ENCODE results near the gene SGPP1.

SGPP1 gene

DNA sequence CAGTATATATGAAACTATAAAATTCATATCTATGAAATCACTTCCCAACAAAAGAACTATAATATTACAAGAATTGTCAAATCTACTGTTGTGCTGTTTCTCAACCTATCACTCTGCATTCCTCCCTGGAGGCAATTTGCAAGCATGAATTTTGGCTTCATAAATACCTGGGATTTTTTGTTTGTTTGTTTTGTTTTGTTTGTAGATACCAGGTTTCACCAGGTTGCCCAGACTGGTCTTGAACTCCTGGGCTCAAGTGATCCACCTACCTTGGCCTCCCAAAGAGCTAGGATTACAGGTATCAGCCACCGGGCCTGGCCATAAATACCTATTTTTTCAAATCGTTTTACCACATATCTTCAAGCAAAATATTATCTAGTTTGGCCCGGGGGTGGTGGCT is 38.7 kb downstream of the SGPP1 start:
- no peak overlapping the region for H3K4me3 ChIP-seq (replicated peaks; ENCODE audit: insufficient read depth, low read length)
- TF ChIP-seq SPI1 (IDR thresholded peaks at IDR 0.05; ENCODE audit: borderline replicate concordance, low read depth) (no peak), POLR2AphosphoS5 (IDR thresholded peaks at IDR 0.05; ENCODE audit: low read depth) (no peak), GABPA (IDR thresholded peaks at IDR 0.05; ENCODE audit: low read depth) (no peak)
- TF ChIP-seq, protein P1, sequence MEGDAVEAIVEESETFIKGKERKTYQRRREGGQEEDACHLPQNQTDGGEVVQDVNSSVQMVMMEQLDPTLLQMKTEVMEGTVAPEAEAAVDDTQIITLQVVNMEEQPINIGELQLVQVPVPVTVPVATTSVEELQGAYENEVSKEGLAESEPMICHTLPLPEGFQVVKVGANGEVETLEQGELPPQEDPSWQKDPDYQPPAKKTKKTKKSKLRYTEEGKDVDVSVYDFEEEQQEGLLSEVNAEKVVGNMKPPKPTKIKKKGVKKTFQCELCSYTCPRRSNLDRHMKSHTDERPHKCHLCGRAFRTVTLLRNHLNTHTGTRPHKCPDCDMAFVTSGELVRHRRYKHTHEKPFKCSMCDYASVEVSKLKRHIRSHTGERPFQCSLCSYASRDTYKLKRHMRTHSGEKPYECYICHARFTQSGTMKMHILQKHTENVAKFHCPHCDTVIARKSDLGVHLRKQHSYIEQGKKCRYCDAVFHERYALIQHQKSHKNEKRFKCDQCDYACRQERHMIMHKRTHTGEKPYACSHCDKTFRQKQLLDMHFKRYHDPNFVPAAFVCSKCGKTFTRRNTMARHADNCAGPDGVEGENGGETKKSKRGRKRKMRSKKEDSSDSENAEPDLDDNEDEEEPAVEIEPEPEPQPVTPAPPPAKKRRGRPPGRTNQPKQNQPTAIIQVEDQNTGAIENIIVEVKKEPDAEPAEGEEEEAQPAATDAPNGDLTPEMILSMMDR (IDR thresholded peaks at IDR 0.05; ENCODE audit: insufficient read depth, low read length) = no peak
- TF ChIP-seq, protein P2, sequence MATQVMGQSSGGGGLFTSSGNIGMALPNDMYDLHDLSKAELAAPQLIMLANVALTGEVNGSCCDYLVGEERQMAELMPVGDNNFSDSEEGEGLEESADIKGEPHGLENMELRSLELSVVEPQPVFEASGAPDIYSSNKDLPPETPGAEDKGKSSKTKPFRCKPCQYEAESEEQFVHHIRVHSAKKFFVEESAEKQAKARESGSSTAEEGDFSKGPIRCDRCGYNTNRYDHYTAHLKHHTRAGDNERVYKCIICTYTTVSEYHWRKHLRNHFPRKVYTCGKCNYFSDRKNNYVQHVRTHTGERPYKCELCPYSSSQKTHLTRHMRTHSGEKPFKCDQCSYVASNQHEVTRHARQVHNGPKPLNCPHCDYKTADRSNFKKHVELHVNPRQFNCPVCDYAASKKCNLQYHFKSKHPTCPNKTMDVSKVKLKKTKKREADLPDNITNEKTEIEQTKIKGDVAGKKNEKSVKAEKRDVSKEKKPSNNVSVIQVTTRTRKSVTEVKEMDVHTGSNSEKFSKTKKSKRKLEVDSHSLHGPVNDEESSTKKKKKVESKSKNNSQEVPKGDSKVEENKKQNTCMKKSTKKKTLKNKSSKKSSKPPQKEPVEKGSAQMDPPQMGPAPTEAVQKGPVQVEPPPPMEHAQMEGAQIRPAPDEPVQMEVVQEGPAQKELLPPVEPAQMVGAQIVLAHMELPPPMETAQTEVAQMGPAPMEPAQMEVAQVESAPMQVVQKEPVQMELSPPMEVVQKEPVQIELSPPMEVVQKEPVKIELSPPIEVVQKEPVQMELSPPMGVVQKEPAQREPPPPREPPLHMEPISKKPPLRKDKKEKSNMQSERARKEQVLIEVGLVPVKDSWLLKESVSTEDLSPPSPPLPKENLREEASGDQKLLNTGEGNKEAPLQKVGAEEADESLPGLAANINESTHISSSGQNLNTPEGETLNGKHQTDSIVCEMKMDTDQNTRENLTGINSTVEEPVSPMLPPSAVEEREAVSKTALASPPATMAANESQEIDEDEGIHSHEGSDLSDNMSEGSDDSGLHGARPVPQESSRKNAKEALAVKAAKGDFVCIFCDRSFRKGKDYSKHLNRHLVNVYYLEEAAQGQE (IDR thresholded peaks at IDR 0.05; ENCODE audit: insufficient replicate concordance, low read depth) = no peak
- no peaks in the 10 kb centered on the region for H3K27me3 ChIP-seq (ENCODE audit: insufficient read depth, poor library complexity, severe bottlenecking)
- no peak overlapping the region for H3K27ac ChIP-seq (replicated peaks)
- DNase-seq (ENCODE audit: low read depth in 1 of 2, low spot score in 1 of 2) = no peak

DNA sequence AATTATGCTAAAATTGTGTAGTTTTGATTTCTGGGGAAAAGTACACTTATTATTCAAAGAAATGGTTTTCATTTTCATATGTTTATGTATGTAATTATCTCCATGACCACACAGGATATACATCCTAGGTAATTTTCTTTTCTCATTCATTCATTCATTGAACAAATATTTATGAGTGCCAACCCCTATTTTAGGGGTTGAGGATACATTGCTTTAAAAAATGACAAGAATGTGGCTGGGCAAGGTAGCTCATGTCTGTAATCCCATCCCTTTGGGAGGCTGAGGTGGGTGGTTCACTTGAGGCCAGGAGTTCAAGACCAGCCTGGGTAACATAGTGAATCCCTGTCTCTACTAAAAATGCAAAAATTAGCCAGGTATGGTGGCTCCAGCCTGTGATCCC is 40.9 kb downstream of the SGPP1 start:
- Histone ChIP-seq H3K27me3 (ENCODE audit: insufficient read depth, poor library complexity, severe bottlenecking) (no peaks in the 10 kb centered on the region), H3K4me3 (replicated peaks; ENCODE audit: insufficient read depth, low read length) (no peak overlapping the region), H3K27ac (replicated peaks) (no peak overlapping the region)
- DNase-seq (ENCODE audit: low read depth in 1 of 2, low spot score in 1 of 2) = no peak
- TF ChIP-seq, protein P1 (IDR thresholded peaks at IDR 0.05; ENCODE audit: insufficient read depth, low read length) = no peak
- TF ChIP-seq, protein P2 (IDR thresholded peaks at IDR 0.05; ENCODE audit: insufficient replicate concordance, low read depth) = no peak
- TF ChIP-seq POLR2AphosphoS5 (IDR thresholded peaks at IDR 0.05; ENCODE audit: low read depth) = no peak
- TF ChIP-seq SPI1 (IDR thresholded peaks at IDR 0.05; ENCODE audit: borderline replicate concordance, low read depth) = no peak
- no peak for TF ChIP-seq GABPA (IDR thresholded peaks at IDR 0.05; ENCODE audit: low read depth)

DNA sequence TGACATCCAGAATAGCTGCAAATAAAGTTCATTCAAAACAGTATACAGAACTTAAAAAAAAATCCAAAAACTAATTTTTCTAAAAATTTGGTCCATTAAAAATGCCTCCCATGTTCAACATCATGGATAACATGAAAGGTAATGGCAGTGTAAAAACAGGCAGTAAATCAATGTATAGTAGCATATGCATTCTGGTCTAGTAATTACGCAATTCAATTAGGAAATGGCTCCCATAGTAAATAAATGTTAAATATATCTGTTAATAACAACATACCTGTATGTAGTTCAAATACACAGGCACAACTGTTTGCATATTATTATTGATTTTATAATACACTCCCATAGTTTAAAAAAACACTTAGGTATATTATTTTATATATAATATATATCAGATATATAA is 42.5 kb downstream of the SGPP1 start:
- Histone ChIP-seq H3K27ac (replicated peaks) (no peak overlapping the region), H3K27me3 (ENCODE audit: insufficient read depth, poor library complexity, severe bottlenecking) (no peaks in the 10 kb centered on the region), H3K4me3 (replicated peaks; ENCODE audit: insufficient read depth, low read length) (no peak overlapping the region)
- TF ChIP-seq POLR2AphosphoS5 (IDR thresholded peaks at IDR 0.05; ENCODE audit: low read depth) (no peak), SPI1 (IDR thresholded peaks at IDR 0.05; ENCODE audit: borderline replicate concordance, low read depth) (no peak), GABPA (IDR thresholded peaks at IDR 0.05; ENCODE audit: low read depth) (no peak)
- TF ChIP-seq, protein P2 (IDR thresholded peaks at IDR 0.05; ENCODE audit: insufficient replicate concordance, low read depth) = no peak
- TF ChIP-seq, protein P1 (IDR thresholded peaks at IDR 0.05; ENCODE audit: insufficient read depth, low read length) = no peak
- DNase-seq (ENCODE audit: low read depth in 1 of 2, low spot score in 1 of 2) = no peak

Measured in HL-60 (cell line).